Lung (tissue), 12 donors: ENCODE results near the gene TMOD2. TPM values are rescaled to one million over a fixed set of nuclear protein-coding genes. Genes with fewer than 3 reads are reported as not detected.

Source experiments
- ATAC-seq: fragments of 200-7000 bp; cut with Tn5 transposase; one replicate; pipeline ENCODE4 v1.9.1; 2020; ENCODE audit warnings: moderate number of reproducible peaks; ENCODE audit not compliant: insufficient read depth, low FRiP score
- DNase-seq, 3 donors: peaks; one replicate each; pipeline ENCODE4 v3.0.0-alpha.2; 2013 to 2017
- H3K27ac ChIP-seq, 2 donors: one replicate each; pipeline ENCODE4 v1.5.1; 2013; ENCODE audit warnings: mild to moderate bottlenecking in 2 of 2, moderate library complexity in 2 of 2, control low read depth in 1 of 2, inconsistent platforms in 1 of 2, low read depth in 1 of 2, low read length in 1 of 2
- H3K27me3 ChIP-seq, 3 donors: one replicate each; pipeline ENCODE4 v1.5.1; 2013; ENCODE audit warnings: low read length in 2 of 3; ENCODE audit not compliant: control insufficient read depth in 3 of 3, insufficient read depth in 3 of 3
- H3K36me3 ChIP-seq, 4 donors: one replicate each; pipeline ENCODE4 v1.5.1; 2013; ENCODE audit warnings: low read length in 4 of 4, mild to moderate bottlenecking in 1 of 4, moderate library complexity in 1 of 4; ENCODE audit not compliant: control insufficient read depth in 4 of 4, insufficient read depth in 4 of 4
- H3K4me1 ChIP-seq, 5 donors: one replicate each; pipeline ENCODE4 v1.5.1; 2013; ENCODE audit warnings: low read length in 5 of 5, mild to moderate bottlenecking in 2 of 5, moderate library complexity in 1 of 5; ENCODE audit not compliant: control insufficient read depth in 5 of 5, insufficient read depth in 5 of 5
- H3K4me3 ChIP-seq: one replicate; pipeline ENCODE4 v1.5.1; 2013; ENCODE audit warnings: mild to moderate bottlenecking, control low read depth, moderate library complexity
- H3K9ac ChIP-seq, 2 donors: one replicate each; pipeline ENCODE4 v1.5.1; 2013; ENCODE audit warnings: low read length in 2 of 2, control low read depth in 1 of 2; ENCODE audit not compliant: insufficient read depth in 1 of 2
- H3K9me3 ChIP-seq, 4 donors: one replicate each; pipeline ENCODE4 v1.5.1; 2013; ENCODE audit warnings: low read length in 3 of 4, mild to moderate bottlenecking in 1 of 4, moderate library complexity in 1 of 4; ENCODE audit not compliant: control insufficient read depth in 4 of 4, insufficient read depth in 3 of 4
- WGBS, 2 donors: extraction: QIAGEN DNeasy Blood & Tissue Kit; methylation state at CpG; one replicate each; pipeline ENCODE4 v1.1.7; 2013; 5-methylcytosine and 5-hydroxymethylcytosine counted together
- polyA plus RNA-seq, 2 donors: library from polyadenylated mRNA; stranded (reverse); fragments of 200-250 nt; gene quantifications; one replicate each; pipeline ENCODE4 v1.2.1, GENCODE V29; 2013
- total RNA-seq, 2 donors: library from RNA; depleted of rRNA in 1 of 2; stranded (reverse); fragments of >200 nt in 1 of 2; gene quantifications; one replicate each; pipeline ENCODE4 v1.2.1, GENCODE V29; 2014 to 2021
- TF ChIP-seq, protein P1 (sequence below): IDR thresholded peaks from 2 replicates; pipeline ENCODE4 v1.5.1; 2012; ENCODE audit warnings: mild to moderate bottlenecking; ENCODE audit errors: control extremely low read depth, extremely low read depth
- donor health status: control.
- donor health status: control.
- donor health status: Bipolar disorder and iron deficiency.
- donor health status: healthy.
- donor health status: DM: yes; HTN: yes; CAD: no.

Gene TMOD2
- total and polyA plus RNA-seq, 4 donors = 1.5 to 10.4 (median 5.8) TPM

- peaks cover 0 to 22% (median 6%) of the 10 kb centered on the region in 5 donors for H3K4me1 ChIP-seq
- no peaks in the 10 kb centered on the region for H3K9me3 ChIP-seq
- H3K4me3 ChIP-seq = no peak overlapping the region
- peaks cover 0 to 46% (median 26%) of the 10 kb centered on the region in 3 donors for H3K27me3 ChIP-seq
- H3K9ac ChIP-seq = no peak overlapping the region
- TF ChIP-seq, protein P1, sequence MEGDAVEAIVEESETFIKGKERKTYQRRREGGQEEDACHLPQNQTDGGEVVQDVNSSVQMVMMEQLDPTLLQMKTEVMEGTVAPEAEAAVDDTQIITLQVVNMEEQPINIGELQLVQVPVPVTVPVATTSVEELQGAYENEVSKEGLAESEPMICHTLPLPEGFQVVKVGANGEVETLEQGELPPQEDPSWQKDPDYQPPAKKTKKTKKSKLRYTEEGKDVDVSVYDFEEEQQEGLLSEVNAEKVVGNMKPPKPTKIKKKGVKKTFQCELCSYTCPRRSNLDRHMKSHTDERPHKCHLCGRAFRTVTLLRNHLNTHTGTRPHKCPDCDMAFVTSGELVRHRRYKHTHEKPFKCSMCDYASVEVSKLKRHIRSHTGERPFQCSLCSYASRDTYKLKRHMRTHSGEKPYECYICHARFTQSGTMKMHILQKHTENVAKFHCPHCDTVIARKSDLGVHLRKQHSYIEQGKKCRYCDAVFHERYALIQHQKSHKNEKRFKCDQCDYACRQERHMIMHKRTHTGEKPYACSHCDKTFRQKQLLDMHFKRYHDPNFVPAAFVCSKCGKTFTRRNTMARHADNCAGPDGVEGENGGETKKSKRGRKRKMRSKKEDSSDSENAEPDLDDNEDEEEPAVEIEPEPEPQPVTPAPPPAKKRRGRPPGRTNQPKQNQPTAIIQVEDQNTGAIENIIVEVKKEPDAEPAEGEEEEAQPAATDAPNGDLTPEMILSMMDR = no peak
- ATAC-seq (no peak), DNase-seq (no peak)
- H3K27ac ChIP-seq = no peak overlapping the region
- H3K36me3 ChIP-seq = no peaks in the 10 kb centered on the region
- 26 to 55% methylated on average over 2 of the region's 2 CpGs for WGBS, 2 donors
These were observed 2.9 kb downstream of the TMOD2 start for GRCh38 chr15:51754267-51754666.

DNA sequence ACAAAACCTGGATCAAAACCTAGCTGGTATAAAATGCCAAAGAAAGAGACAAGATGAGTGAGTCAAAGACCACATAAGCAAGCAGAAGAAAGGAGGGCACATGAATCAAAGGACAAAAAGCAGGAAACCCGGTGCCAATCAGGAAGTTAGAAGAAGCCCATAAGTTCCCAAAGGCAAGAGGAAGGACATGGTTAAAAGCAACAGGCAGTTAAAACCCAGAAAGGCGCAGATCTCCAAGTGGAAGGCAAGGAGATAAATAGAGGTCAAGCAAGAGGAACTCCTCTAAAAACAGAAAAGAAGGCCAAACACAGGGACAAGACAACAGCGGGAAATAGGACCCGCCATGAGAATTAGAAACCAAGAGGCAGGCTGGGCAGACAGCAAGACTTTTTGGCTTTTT lies 4.4 kb downstream of the TMOD2 start:
- ATAC-seq (no peak), DNase-seq (no peak)
- H3K4me3 ChIP-seq = no peak overlapping the region
- H3K27ac ChIP-seq = no peak overlapping the region
- no peaks in the 10 kb centered on the region for H3K36me3 ChIP-seq
- WGBS, 2 donors = 31 to 49% methylated on average over 4 of the region's 4 CpGs
- H3K9ac ChIP-seq = no peak overlapping the region
- no peaks in the 10 kb centered on the region for H3K9me3 ChIP-seq
- H3K4me1 ChIP-seq = peaks cover 5 to 28% (median 9%) of the 10 kb centered on the region in 5 donors
- H3K27me3 ChIP-seq = peaks cover 0 to 31% (median 11%) of the 10 kb centered on the region in 3 donors
- TF ChIP-seq, protein P1 = no peak

DNA sequence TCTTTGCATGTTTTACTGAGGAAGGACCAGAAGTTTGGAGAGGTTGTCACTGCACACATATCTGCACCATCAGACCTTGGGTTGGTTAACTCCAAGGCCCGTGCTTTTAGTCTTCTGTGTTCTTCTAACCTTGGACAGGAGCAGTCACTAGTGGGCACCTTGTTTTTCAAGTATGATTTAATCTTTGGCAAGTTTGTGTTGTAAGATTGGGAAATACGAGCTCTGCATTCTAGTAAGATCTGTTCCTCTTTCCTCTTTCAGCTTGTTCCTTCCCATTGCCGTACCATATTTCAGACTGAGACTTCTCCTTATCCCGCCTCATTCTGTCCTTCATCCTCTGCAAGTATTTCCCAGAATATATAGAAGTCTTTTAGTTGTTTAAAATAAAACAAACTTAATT lies 5.1 kb downstream of the TMOD2 start:
- Histone ChIP-seq H3K27me3 (peaks cover 0 to 27% (median 9%) of the 10 kb centered on the region in 3 donors), H3K4me3 (no peak overlapping the region), H3K36me3 (no peaks in the 10 kb centered on the region), H3K9ac (no peak overlapping the region), H3K4me1 (peaks cover 4 to 24% (median 7%) of the 10 kb centered on the region in 5 donors), H3K9me3 (no peaks in the 10 kb centered on the region), H3K27ac (no peak overlapping the region)
- 27 to 59% methylated on average over 4 of the region's 4 CpGs for WGBS, 2 donors
- ATAC-seq = no peak
- no peak for DNase-seq
- TF ChIP-seq, protein P1 = no peak

DNA sequence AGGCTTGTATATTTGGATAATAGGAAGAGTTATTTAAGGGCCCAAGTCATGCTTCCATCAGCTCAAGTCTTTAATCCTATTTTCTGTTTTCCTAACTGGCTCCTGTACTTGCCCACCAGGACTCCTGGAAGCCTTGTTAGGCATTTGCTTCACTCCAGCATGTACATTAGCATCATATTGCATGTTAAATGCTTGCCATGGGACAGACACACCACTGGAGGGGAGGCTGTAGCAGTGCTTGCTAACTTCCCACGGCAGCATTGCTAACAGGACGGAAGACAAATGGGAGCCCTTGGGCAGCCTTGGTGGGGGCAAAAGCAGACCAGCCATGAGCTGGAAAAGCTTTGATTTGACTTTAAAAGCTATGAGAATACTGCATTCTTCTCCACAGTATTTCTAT lies 6.1 kb downstream of the TMOD2 start:
- Histone ChIP-seq H3K27ac (no peak overlapping the region), H3K9ac (no peak overlapping the region), H3K27me3 (peaks cover 0 to 22% (median 9%) of the 10 kb centered on the region in 3 donors), H3K4me1 (peaks cover 4 to 19% (median 7%) of the 10 kb centered on the region in 5 donors), H3K4me3 (no peak overlapping the region), H3K9me3 (no peaks in the 10 kb centered on the region), H3K36me3 (no peaks in the 10 kb centered on the region)
- 83 to 92% methylated on average over 2 of the region's 2 CpGs for WGBS, 2 donors
- DNase-seq = no peak
- ATAC-seq = no peak
- TF ChIP-seq, protein P1 = no peak
